ENCODE results near the gene TEPSIN. TPM values are rescaled to one million over a fixed set of nuclear protein-coding genes. Genes with fewer than 3 reads are reported as not detected.

TEPSIN gene
- total and polyA plus RNA-seq, 2 of the 8 experiments (the other 6 are each of a cell fraction or from before 2014, with no cell fraction given) = 22.9 to 28.0 TPM

- TF ChIP-seq TAF1 (IDR thresholded peaks at IDR 0.05; ENCODE audit: low read depth, low read length) (peak; percentile 79), TCF12 (IDR thresholded peaks at IDR 0.05; ENCODE audit: low read depth, low read length) (no peak), SP4 (IDR thresholded peaks at IDR 0.05; ENCODE audit: low read length) (peak; percentile 40), EGR1 (IDR thresholded peaks at IDR 0.05; ENCODE audit: borderline replicate concordance, low read depth, low read length) (peak; percentile 74), HDAC6 (IDR thresholded peaks at IDR 0.05; ENCODE audit: low read depth, low read length) (no peak), TAF7 (optimal IDR thresholded peaks at IDR 0.05; ENCODE audit: borderline replicate concordance, low read depth, low read length) (peak; percentile 60), CBX8 (IDR thresholded peaks at IDR 0.05; ENCODE audit: borderline replicate concordance, low read depth, low read length) (no peak), SUZ12 (IDR thresholded peaks at IDR 0.05; ENCODE audit: low read length) (no peak), POLR2A (IDR thresholded peaks at IDR 0.05; ENCODE audit: control extremely low read depth in 1 of 2, low read depth in 2 of 2, low read length in 2 of 2) (peak in 1 of 2 experiments; percentile 90; a peak in 2 of 3 replicates), RFX5 (IDR thresholded peaks at IDR 0.05; ENCODE audit: borderline replicate concordance, low read depth, low read length) (no peak), GABPA (IDR thresholded peaks at IDR 0.05; ENCODE audit: borderline replicate concordance, insufficient read depth, low read length) (no peak), CTCF (IDR thresholded peaks at IDR 0.05; ENCODE audit: control extremely low read depth in 1 of 3, insufficient read depth in 1 of 3, low read depth in 1 of 3, low read length in 3 of 3) (no peak), FOSL1 (IDR thresholded peaks at IDR 0.05; ENCODE audit: insufficient read depth, low read depth, low read length) (peak; percentile 58; the same call in 1 of the 2 replicates), HDAC2 (IDR thresholded peaks at IDR 0.05; ENCODE audit: borderline replicate concordance in 1 of 2, low read depth in 2 of 2, low read length in 2 of 2) (peak in 1 of 2 experiments; percentile 66; a peak in 1 of 4 replicates), CHD2 (IDR thresholded peaks at IDR 0.05; ENCODE audit: low read length) (peak; percentile 93), BACH1 (IDR thresholded peaks at IDR 0.05; ENCODE audit: low read length) (0 out of 2 replicates have a peak, but pooled peaks have one; percentile 7), RAD21 (IDR thresholded peaks at IDR 0.05 in 1 of 2, conservative IDR thresholded peaks at IDR 0.05 in 1 of 2; ENCODE audit: low read depth in 2 of 2, low read length in 2 of 2) (no peak), KDM4A (IDR thresholded peaks at IDR 0.05; ENCODE audit: low read depth, low read length, severe bottlenecking) (peak; percentile 88), POU5F1 (IDR thresholded peaks at IDR 0.05; ENCODE audit: low read depth, low read length) (no peak), RXRA (IDR thresholded peaks at IDR 0.05; ENCODE audit: insufficient read depth, low read depth, low read length) (no peak)
- TF ChIP-seq, protein P1, sequence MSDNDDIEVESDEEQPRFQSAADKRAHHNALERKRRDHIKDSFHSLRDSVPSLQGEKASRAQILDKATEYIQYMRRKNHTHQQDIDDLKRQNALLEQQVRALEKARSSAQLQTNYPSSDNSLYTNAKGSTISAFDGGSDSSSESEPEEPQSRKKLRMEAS (IDR thresholded peaks at IDR 0.05) = peak; percentile 95
These were observed 15.7 kb downstream of the TEPSIN start, which contains the start of gene CEP131 (continued) for GRCh38 chr17:81222906-81223761.

All from H1 (cell line).